Common myeloid progenitor, CD34-positive (primary cell): ENCODE results near the gene RAD51D.
A peak's percentile ranks its signal among the peaks of the same experiment; 100 is the strongest.

Experiments
- CTCF ChIA-PET: fragments of 350-600 bp; sonication (Branson Sonifier 250); formaldehyde crosslinking; loops from one replicate; lab custom pipeline; 2021; ENCODE audit warnings: antibody characterized with exemption; lab: Charles Lee
- POLR2A ChIA-PET: fragments of 350-600 bp; sonication (Branson Sonifier 250); formaldehyde crosslinking; loops from one replicate; lab custom pipeline; 2021; ENCODE audit warnings: antibody characterized with exemption; lab: Charles Lee
- DNase-seq, 3 donors: peaks; one replicate each; pipeline versions ENCODE4 v3.0.0 to v3.0.0-alpha.2; 2013
- H3K27ac ChIP-seq, 2 experiments: 1 replicate in 1 of 2; 2 replicates in 1 of 2; pipeline ENCODE4 v1.7.0; 2013; ENCODE audit warnings: inconsistent platforms in 2 of 2, low read length in 2 of 2, mild to moderate bottlenecking in 2 of 2, low read depth in 1 of 2, moderate library complexity in 1 of 2; ENCODE audit not compliant: severe bottlenecking in 2 of 2, insufficient read depth in 1 of 2, poor library complexity in 1 of 2
- H3K27me3 ChIP-seq, 5 experiments: replicated peaks in 2 of 5; 1 replicate in 3 of 5; 2 replicates in 2 of 5; pipeline versions ENCODE4 v1.6.1 to v1.7.0; 2013; ENCODE audit warnings: low read length in 4 of 5, mild to moderate bottlenecking in 2 of 5, moderate library complexity in 2 of 5, inconsistent platforms in 1 of 5; ENCODE audit not compliant: insufficient read depth in 5 of 5, control insufficient read depth in 4 of 5
- H3K36me3 ChIP-seq, 4 experiments: 1 replicate in 2 of 4; 2 replicates in 2 of 4; pipeline versions ENCODE4 v1.6.1 to v1.7.0; 2013; ENCODE audit warnings: low read length in 3 of 4, control low read depth in 1 of 4, mild to moderate bottlenecking in 1 of 4; ENCODE audit not compliant: control insufficient read depth in 4 of 4, insufficient read depth in 4 of 4
- H3K4me1 ChIP-seq, 4 experiments: 1 replicate in 3 of 4; 2 replicates in 1 of 4; pipeline versions ENCODE4 v1.6.1 to v1.7.1; 2013; ENCODE audit warnings: low read length in 3 of 4, mild to moderate bottlenecking in 3 of 4, control low read depth in 1 of 4, inconsistent platforms in 1 of 4, moderate library complexity in 1 of 4; ENCODE audit not compliant: control insufficient read depth in 4 of 4, insufficient read depth in 4 of 4; ENCODE audit errors: control extremely low read depth in 1 of 4
- H3K4me3 ChIP-seq, 7 experiments: 1 replicate in 4 of 7; 2 replicates in 3 of 7; pipeline versions ENCODE4 v1.5.1 to v1.7.0; 2013; ENCODE audit warnings: mild to moderate bottlenecking in 7 of 7, low read length in 6 of 7, moderate library complexity in 6 of 7, inconsistent platforms in 2 of 7, low read depth in 2 of 7, control low read depth in 1 of 7; ENCODE audit not compliant: insufficient read depth in 4 of 7, control insufficient read depth in 1 of 7; ENCODE audit errors: extremely low read depth in 1 of 7
- H3K9me3 ChIP-seq, 5 experiments: 1 replicate in 4 of 5; 2 replicates in 1 of 5; pipeline versions ENCODE4 v1.6.1 to v1.7.1; 2013; ENCODE audit warnings: low read length in 4 of 5, mild to moderate bottlenecking in 2 of 5, inconsistent platforms in 1 of 5, low read depth in 1 of 5, moderate library complexity in 1 of 5; ENCODE audit not compliant: control insufficient read depth in 4 of 5, insufficient read depth in 2 of 5; ENCODE audit errors: control extremely low read depth in 1 of 5
- WGBS: methylation state at CpG from one replicate; pipeline ENCODE4 v1.1.5; 2013; ENCODE audit not compliant: insufficient coverage; 5-methylcytosine and 5-hydroxymethylcytosine counted together

RAD51D gene

DNA sequence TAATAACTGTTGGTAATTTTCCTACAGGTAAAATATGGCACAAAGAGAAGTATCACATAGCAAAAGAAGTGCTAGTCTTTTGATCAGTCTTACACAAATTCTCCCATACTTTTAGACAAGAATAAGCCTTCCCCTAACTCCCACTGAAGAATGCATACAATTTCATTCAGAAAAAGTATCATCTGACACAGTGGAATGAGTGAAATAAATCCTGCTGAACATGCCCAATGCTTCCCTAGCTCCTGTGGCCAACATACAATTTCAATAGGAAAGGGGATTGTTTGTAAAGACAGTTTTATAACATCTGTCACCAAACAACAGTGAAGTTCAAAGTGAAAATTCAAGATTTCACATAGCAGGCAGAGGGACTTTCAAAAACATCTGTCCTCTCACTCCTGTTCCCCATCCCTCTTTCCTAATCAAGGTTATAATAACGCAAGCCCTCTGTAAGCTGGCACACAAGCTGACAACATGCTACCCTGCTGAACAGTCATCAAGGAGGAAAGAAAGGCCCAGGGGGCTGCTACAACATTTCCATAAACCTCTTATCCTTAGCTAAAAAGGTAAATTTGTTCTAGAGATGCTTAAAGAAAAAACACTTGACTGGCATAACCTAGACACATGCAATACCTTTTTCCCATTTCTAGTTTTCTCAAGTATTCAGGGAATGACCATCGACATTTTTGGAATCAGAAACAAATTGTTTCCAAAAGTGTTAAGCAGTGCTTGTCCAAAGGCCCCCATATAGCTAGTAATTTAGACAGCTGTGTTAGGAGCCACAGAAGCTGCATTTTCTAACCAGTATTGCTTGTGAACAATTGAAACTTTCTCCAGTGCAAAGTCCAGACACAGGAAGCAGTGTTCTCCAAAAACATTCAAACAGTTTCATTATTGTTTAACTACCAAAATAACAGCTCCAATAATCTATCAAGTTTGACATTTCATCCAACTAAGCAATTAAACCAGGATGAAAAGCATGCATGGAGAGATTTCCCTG, 44.7 kb downstream of the RAD51D start:
- no peaks in the 10 kb centered on the region for H3K9me3 ChIP-seq
- H3K27me3 ChIP-seq = no peaks in the 10 kb centered on the region
- H3K27ac ChIP-seq = no peak overlapping the region
- POLR2A ChIA-PET = interaction anchor here (1.0 to 1.2 kb wide), 3 partner anchors 9 to 13 kb away, joined by 3 to 4 read pairs (median 3); no protein-coding TSS in a partner anchor
- WGBS = 91% methylated on average over 1 of the region's 2 CpGs
- no peak overlapping the region for H3K4me3 ChIP-seq
- CTCF ChIA-PET = no interaction called here
- H3K36me3 ChIP-seq = peaks cover 0 to 3% (median 2%) of the 10 kb centered on the region in 4 experiments
- peaks cover 0 to 24% (median 8%) of the 10 kb centered on the region in 4 experiments for H3K4me1 ChIP-seq
- no peak for DNase-seq

- peak in 1 of 3 donors; percentile 22 for DNase-seq
- Histone ChIP-seq H3K27ac (no peak overlapping the region), H3K27me3 (no peaks in the 10 kb centered on the region), H3K36me3 (peaks cover 0 to 3% (median 2%) of the 10 kb centered on the region in 4 experiments), H3K4me3 (no peak overlapping the region), H3K4me1 (peaks cover 0 to 24% (median 8%) of the 10 kb centered on the region in 4 experiments), H3K9me3 (no peaks in the 10 kb centered on the region)
- WGBS = 93% methylated on average over 2 of the region's 5 CpGs
- ChIA-PET POLR2A (interaction anchor here (1.0 to 1.2 kb wide), 2 partner anchors 10 kb away, joined by 3 read pairs; no protein-coding TSS in a partner anchor), CTCF (interaction anchor here (0.8 kb wide), 1 partner anchor 8 kb away, joined by 3 read pairs; no protein-coding TSS in a partner anchor)
Observed at GRCh38 chr17:35073991-35074627, 45.6 kb downstream of the RAD51D start.

- H3K4me1 ChIP-seq = peaks cover 2 to 33% (median 8%) of the 10 kb centered on the region in 4 experiments
- POLR2A ChIA-PET = no interaction called here
- no peak overlapping the region for H3K4me3 ChIP-seq
- WGBS = 83% methylated on average over 1 of the region's 3 CpGs
- H3K9me3 ChIP-seq = no peaks in the 10 kb centered on the region
- H3K36me3 ChIP-seq = peaks cover 0 to 3% (median 2%) of the 10 kb centered on the region in 4 experiments
- CTCF ChIA-PET = interaction anchor here (0.8 kb wide), 1 partner anchor 9 kb away, joined by 3 read pairs; no protein-coding TSS in a partner anchor
- no peak overlapping the region for H3K27ac ChIP-seq
- no peaks in the 10 kb centered on the region for H3K27me3 ChIP-seq
- no peak for DNase-seq
Observed at GRCh38 chr17:35073183-35073790, 46.4 kb downstream of the RAD51D start.

GRCh38 chr17:35069311-35069710, 50.3 kb downstream of the RAD51D start:
- Histone ChIP-seq H3K36me3 (peaks cover 0 to 3% (median 2%) of the 10 kb centered on the region in 4 experiments), H3K27ac (no peak overlapping the region), H3K27me3 (no peaks in the 10 kb centered on the region), H3K9me3 (no peaks in the 10 kb centered on the region), H3K4me1 (peaks cover 8 to 50% (median 18%) of the 10 kb centered on the region in 4 experiments), H3K4me3 (no peak overlapping the region)
- DNase-seq = no peak
- no CpG with 5 or more reads among the region's 2 CpGs for WGBS
- ChIA-PET POLR2A (no interaction called here), CTCF (interaction anchor here (1.2 to 1.5 kb wide), 3 partner anchors 11 to 49 kb away, joined by 3 to 4 read pairs (median 4); no protein-coding TSS in a partner anchor)

GRCh38 chr17:35068249-35068648, 51.4 kb downstream of the RAD51D start:
- peaks cover 12 to 56% (median 25%) of the 10 kb centered on the region in 4 experiments for H3K4me1 ChIP-seq
- WGBS = 100% methylated on average over 2 of the region's 2 CpGs
- POLR2A ChIA-PET = no interaction called here
- H3K36me3 ChIP-seq = peaks cover 0 to 3% (median 2%) of the 10 kb centered on the region in 4 experiments
- CTCF ChIA-PET = interaction anchor here (0.6 to 1.5 kb wide), 5 partner anchors 12 to 152 kb away, joined by 3 to 4 read pairs (median 3); no protein-coding TSS in a partner anchor
- no peak overlapping the region for H3K4me3 ChIP-seq
- no peaks in the 10 kb centered on the region for H3K27me3 ChIP-seq
- no peaks in the 10 kb centered on the region for H3K9me3 ChIP-seq
- no peak for DNase-seq
- no peak overlapping the region for H3K27ac ChIP-seq

DNA sequence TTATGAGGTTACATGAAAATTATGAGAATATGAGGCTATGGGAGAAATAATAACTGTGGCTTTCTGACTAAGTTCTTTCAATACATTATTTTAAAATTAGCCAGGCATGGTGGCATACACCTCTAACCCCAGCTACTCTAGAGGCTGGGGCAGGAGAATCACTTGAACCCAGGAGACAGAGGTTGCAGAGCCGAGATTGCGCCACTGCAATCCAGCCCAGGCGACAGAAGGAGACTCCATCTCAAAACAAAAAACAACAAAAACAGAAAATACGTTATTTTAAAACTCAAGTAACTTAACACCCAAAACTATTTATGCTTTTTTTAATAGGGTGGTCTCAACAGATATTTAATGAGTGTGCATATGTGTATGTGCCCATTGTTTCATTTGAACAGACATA, 53.8 kb downstream of the RAD51D start:
- POLR2A ChIA-PET = no interaction called here
- Histone ChIP-seq H3K4me3 (no peak overlapping the region), H3K9me3 (no peaks in the 10 kb centered on the region), H3K4me1 (peaks cover 17 to 61% (median 25%) of the 10 kb centered on the region in 4 experiments), H3K36me3 (peaks cover 0 to 7% (median 4%) of the 10 kb centered on the region in 4 experiments), H3K27me3 (no peaks in the 10 kb centered on the region), H3K27ac (peak overlapping the region in 1 of 2 experiments; percentile 9)
- no peak for DNase-seq
- no CpG with 5 or more reads among the region's 4 CpGs for WGBS
- CTCF ChIA-PET = interaction anchor here (1.0 to 4.0 kb wide), 7 partner anchors 12 to 67 kb away, joined by 3 to 16 read pairs (median 4); no protein-coding TSS in a partner anchor
